ENCODE data around the gene RTF2. TPM values are rescaled to one million over a fixed set of nuclear protein-coding genes. Genes with fewer than 3 reads are reported as not detected.

The RTF2 gene, protein sequence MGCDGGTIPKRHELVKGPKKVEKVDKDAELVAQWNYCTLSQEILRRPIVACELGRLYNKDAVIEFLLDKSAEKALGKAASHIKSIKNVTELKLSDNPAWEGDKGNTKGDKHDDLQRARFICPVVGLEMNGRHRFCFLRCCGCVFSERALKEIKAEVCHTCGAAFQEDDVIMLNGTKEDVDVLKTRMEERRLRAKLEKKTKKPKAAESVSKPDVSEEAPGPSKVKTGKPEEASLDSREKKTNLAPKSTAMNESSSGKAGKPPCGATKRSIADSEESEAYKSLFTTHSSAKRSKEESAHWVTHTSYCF
- 79.9 TPM for total RNA-seq (ENCODE audit: unreplicated experiment)
- long read RNA-seq, transcript RTF2-202 (9 exons, 2,212 nt) = major isoform, 135 of 153 reads
- long read RNA-seq, partial matches to known transcripts = 2 of 153 reads
- long read RNA-seq, other reads (novel, unspliced or antisense) = 12 of 153 reads

DNA sequence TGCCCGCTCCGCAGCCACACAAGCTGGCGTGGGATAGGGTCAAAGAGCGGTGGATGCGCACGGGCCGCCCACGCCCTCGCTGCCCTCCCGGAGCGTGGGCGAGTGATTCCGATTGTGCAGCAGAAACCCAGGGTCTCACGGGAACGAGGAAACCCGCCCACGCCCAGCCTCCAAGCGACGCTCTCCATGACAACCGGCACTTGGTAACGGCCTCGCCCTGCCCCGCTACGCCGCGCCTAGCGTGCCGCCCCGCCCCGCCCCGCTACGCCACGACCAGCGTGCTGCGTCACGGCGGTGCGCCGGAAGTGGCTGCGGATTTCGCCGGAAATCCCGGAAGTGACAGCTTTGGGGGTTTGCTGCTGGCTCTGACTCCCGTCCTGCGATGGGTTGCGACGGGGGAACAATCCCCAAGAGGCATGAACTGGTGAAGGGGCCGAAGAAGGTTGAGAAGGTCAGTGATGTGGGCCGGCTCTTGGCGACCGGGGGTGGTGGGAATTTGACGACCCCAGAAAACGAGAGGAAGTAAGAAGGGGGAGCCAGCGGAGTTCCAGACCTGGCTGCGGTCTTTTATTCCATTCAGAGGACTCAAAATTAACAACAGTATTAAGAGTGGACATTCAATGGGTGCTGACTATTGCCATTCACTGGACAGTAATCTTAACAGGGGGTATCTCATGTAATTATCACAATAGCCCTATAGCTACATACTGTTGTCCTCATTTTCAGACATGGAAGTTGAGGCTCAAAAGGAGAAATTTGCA, at the start of gene RTF2:
Gene RTF2 (plus strand): TSS at position 312 of the 761 bp plus-strand sequence. CDS start 71 bp downstream, at position 383.
- Mint-ChIP-seq H3K9me3 (ENCODE audit: unreplicated experiment) (no peaks in the 10 kb centered on the region), H3K4me3 (ENCODE audit: unreplicated experiment) (peak within 1 kb of the TSS; percentile 100), H3K27me3 (ENCODE audit: unreplicated experiment) (peaks cover 2% of the 10 kb centered on the region), H3K4me1 (ENCODE audit: unreplicated experiment) (peaks cover 15% of the 10 kb centered on the region), H3K36me3 (ENCODE audit: low read depth, unreplicated experiment) (no peaks in the 10 kb centered on the region), H3K27ac (ENCODE audit: unreplicated experiment) (peak within 1 kb of the TSS; percentile 99)
- TF ChIP-seq, protein P1, sequence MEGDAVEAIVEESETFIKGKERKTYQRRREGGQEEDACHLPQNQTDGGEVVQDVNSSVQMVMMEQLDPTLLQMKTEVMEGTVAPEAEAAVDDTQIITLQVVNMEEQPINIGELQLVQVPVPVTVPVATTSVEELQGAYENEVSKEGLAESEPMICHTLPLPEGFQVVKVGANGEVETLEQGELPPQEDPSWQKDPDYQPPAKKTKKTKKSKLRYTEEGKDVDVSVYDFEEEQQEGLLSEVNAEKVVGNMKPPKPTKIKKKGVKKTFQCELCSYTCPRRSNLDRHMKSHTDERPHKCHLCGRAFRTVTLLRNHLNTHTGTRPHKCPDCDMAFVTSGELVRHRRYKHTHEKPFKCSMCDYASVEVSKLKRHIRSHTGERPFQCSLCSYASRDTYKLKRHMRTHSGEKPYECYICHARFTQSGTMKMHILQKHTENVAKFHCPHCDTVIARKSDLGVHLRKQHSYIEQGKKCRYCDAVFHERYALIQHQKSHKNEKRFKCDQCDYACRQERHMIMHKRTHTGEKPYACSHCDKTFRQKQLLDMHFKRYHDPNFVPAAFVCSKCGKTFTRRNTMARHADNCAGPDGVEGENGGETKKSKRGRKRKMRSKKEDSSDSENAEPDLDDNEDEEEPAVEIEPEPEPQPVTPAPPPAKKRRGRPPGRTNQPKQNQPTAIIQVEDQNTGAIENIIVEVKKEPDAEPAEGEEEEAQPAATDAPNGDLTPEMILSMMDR (IDR thresholded peaks at IDR 0.05; ENCODE audit: unreplicated experiment) = no peak
- peak; percentile 95 for DNase-seq (ENCODE audit: low spot score)

DNA sequence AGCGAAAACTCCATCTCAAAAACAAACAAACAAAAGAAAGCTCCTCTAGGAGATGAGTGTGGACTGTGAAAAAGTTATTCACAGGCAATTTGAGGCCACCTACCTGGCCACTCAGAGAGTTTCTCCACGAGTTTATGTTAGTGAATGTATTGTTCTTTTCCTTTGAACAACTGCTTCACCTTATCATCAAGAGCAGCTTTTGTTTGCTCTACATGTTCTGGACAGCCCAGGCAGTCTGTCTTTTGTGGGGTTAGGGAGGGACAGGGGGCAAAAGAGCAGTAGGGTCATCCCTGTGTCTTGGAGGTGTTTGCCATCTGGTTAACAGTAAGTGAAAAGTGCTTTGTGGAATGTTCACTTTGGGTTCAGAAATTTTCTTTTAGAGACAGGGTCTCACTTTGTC, 48.4 kb upstream of the RTF2 start:
- TF ChIP-seq, protein P1 (IDR thresholded peaks at IDR 0.05; ENCODE audit: unreplicated experiment) = no peak
- Mint-ChIP-seq H3K27ac (ENCODE audit: unreplicated experiment) (no peak overlapping the region), H3K4me1 (ENCODE audit: unreplicated experiment) (peaks cover 39% of the 10 kb centered on the region), H3K9me3 (ENCODE audit: unreplicated experiment) (no peaks in the 10 kb centered on the region), H3K36me3 (ENCODE audit: low read depth, unreplicated experiment) (no peaks in the 10 kb centered on the region), H3K4me3 (ENCODE audit: unreplicated experiment) (no peak overlapping the region), H3K27me3 (ENCODE audit: unreplicated experiment) (peaks cover 4% of the 10 kb centered on the region)
- no peak for DNase-seq (ENCODE audit: low spot score)

DNA sequence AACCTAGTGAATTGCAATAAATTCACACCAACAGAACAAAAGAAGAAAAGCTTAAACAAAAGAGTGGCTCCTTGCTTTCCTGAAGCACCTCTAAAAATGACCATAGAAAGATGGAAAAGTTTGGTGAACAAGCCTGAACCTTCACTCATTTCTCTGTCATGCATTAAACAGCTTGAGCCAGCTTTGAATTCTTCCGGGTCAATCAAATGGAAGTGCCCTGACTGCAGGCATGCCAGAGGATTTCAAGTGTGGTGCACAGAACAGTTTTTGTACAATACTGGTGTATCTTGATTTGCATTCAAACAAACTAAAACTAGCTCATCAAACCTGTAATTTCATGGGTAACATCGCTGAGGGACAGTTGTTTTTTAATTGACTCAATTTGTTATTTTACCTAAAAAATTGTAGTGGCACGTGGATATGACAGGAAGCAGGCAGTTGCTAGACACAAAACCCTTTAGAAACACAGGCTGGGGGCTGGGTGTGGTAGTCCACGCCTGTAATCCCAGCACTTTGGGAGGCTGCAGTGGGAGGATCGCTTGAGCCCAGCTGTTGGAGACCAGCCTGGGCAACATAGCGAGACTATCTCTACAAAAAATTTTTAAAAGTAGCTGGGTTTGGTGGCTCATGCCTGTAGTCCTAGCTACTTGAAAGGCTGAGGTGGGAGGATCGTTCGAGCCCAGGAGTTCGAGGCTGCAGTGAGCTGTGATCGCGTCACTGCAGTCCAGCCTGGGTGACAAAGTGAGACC, 47.3 kb upstream of the RTF2 start:
- no peak for DNase-seq (ENCODE audit: low spot score)
- no peaks in the 10 kb centered on the region for H3K36me3 Mint-ChIP-seq (ENCODE audit: low read depth, unreplicated experiment)
- no peak overlapping the region for H3K4me3 Mint-ChIP-seq (ENCODE audit: unreplicated experiment)
- no peaks in the 10 kb centered on the region for H3K9me3 Mint-ChIP-seq (ENCODE audit: unreplicated experiment)
- peaks cover 39% of the 10 kb centered on the region for H3K4me1 Mint-ChIP-seq (ENCODE audit: unreplicated experiment)
- H3K27me3 Mint-ChIP-seq (ENCODE audit: unreplicated experiment) = peaks cover 4% of the 10 kb centered on the region
- TF ChIP-seq, protein P1 (IDR thresholded peaks at IDR 0.05; ENCODE audit: unreplicated experiment) = no peak
- no peak overlapping the region for H3K27ac Mint-ChIP-seq (ENCODE audit: unreplicated experiment)

DNA sequence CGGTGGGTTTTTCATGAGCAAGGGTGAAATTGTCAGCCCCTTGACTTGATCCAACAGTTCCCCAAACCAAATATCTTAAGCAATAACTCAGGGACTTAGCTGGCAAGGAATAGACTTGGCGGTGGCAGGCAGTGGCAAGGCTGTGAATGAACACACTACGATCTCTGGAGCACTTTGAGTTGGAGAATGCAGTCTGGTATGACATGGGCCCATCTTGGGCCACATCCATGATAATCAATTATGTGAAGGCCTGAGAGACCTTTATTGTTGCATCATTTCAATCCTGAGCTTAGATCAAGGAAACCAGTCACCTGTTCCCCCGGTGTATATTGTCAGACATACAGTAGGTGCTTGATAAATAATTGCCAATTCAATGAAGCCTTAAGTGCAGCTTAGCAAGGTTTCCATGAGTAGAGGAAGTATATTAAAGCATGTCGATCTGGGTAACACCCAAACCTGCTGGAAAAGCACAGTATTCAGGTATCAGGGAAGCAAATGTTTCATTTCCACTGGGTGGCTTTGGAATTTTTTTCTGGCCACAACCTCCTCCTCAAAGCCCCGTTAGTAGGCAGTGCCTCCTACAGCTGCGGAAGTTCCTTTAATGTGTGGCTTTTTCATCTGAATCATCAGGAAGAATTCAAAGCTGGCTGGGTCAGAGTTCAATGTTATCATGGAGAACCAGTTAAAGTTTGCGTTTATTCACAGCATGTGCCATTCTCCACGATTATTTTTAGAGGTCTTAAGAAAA, 46.2 kb upstream of the RTF2 start:
- Mint-ChIP-seq H3K4me3 (ENCODE audit: unreplicated experiment) (no peak overlapping the region), H3K27ac (ENCODE audit: unreplicated experiment) (no peak overlapping the region), H3K9me3 (ENCODE audit: unreplicated experiment) (no peaks in the 10 kb centered on the region), H3K36me3 (ENCODE audit: low read depth, unreplicated experiment) (no peaks in the 10 kb centered on the region), H3K4me1 (ENCODE audit: unreplicated experiment) (peaks cover 38% of the 10 kb centered on the region), H3K27me3 (ENCODE audit: unreplicated experiment) (peaks cover 2% of the 10 kb centered on the region)
- TF ChIP-seq, protein P1 (IDR thresholded peaks at IDR 0.05; ENCODE audit: unreplicated experiment) = no peak
- no peak for DNase-seq (ENCODE audit: low spot score)

Measured in endothelial cell (in vitro differentiated cells).